ENCODE results near the gene LYZL4. TPM values are rescaled to one million over a fixed set of nuclear protein-coding genes. Genes with fewer than 3 reads are reported as not detected.

The LYZL4 gene
- total and polyA plus RNA-seq, 7 donors = not detected

DNA sequence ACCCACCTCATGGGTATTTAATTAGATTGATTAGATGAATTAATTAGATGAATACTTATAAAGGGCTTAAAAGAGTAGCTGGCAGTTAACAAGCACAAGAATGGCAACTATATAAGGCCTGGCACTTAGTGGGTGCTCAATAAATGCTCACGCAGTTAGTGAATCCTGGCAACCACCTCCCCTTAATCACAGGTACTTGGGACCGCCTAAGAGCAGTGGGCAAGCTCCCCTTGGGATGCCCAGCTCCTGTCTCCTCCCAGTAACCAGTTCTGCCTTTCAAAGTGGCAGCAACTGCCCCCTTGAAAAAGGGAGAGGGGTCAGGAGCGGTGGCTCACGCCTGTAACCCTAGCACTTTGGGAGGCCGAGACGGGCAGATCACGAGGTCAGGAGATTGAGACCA, 4.6 kb downstream of the LYZL4 start:
- no peaks in the 10 kb centered on the region for H3K36me3 ChIP-seq
- 94% methylated on average over 7 of the region's 7 CpGs for WGBS, 2 donors

DNA sequence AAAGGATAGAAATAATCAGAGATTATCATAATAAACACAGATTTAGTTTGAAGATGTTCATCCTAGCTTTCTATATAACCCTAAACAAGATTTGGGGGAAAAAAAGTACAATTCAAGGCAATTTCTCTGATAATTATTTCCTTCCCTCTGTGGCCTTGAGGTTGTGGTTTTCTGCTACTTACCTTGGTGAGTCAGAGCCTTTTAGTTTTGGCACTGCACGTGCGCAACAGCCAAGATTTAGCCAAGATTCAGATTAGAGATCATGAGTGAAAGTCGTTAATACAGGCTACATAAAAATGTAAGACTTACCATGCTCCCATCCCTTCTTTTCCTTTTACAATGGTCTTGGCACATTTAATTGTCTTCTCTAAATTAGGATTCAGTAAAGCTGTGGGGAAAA, 6.7 kb downstream of the LYZL4 start:
- no peak for TF ChIP-seq EP300 (IDR thresholded peaks at IDR 0.05)
- TF ChIP-seq, protein P1, sequence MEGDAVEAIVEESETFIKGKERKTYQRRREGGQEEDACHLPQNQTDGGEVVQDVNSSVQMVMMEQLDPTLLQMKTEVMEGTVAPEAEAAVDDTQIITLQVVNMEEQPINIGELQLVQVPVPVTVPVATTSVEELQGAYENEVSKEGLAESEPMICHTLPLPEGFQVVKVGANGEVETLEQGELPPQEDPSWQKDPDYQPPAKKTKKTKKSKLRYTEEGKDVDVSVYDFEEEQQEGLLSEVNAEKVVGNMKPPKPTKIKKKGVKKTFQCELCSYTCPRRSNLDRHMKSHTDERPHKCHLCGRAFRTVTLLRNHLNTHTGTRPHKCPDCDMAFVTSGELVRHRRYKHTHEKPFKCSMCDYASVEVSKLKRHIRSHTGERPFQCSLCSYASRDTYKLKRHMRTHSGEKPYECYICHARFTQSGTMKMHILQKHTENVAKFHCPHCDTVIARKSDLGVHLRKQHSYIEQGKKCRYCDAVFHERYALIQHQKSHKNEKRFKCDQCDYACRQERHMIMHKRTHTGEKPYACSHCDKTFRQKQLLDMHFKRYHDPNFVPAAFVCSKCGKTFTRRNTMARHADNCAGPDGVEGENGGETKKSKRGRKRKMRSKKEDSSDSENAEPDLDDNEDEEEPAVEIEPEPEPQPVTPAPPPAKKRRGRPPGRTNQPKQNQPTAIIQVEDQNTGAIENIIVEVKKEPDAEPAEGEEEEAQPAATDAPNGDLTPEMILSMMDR (IDR thresholded peaks at IDR 0.05) = no peak
- TF ChIP-seq POLR2AphosphoS5 (IDR thresholded peaks at IDR 0.05) = no peak
- no peak for TF ChIP-seq POLR2A (IDR thresholded peaks at IDR 0.05)
- Histone ChIP-seq H3K9me3 (no peaks in the 10 kb centered on the region), H3K27ac (no peak overlapping the region), H3K4me3 (no peak overlapping the region), H3K36me3 (no peaks in the 10 kb centered on the region), H3K4me1 (no peaks in the 10 kb centered on the region), H3K27me3 (no peaks in the 10 kb centered on the region)
- 55 to 73% methylated on average over 3 of the region's 3 CpGs for WGBS, 2 donors
- intact Hi-C loops (cut with DNase I) = no loop called here
- DNase-seq = no peak

More for the DNA sequence above, 4.6 kb downstream of the LYZL4 start:
- Histone ChIP-seq H3K4me3 (no peak overlapping the region), H3K9me3 (no peaks in the 10 kb centered on the region), H3K27me3 (no peaks in the 10 kb centered on the region), H3K27ac (no peak overlapping the region), H3K4me1 (no peaks in the 10 kb centered on the region)
- intact Hi-C loops (cut with DNase I) = no loop called here
- TF ChIP-seq, protein P1 (IDR thresholded peaks at IDR 0.05) = no peak
- TF ChIP-seq EP300 (IDR thresholded peaks at IDR 0.05) = no peak
- TF ChIP-seq POLR2A (IDR thresholded peaks at IDR 0.05) = no peak
- TF ChIP-seq POLR2AphosphoS5 (IDR thresholded peaks at IDR 0.05) = no peak
- no peak for DNase-seq

DNA sequence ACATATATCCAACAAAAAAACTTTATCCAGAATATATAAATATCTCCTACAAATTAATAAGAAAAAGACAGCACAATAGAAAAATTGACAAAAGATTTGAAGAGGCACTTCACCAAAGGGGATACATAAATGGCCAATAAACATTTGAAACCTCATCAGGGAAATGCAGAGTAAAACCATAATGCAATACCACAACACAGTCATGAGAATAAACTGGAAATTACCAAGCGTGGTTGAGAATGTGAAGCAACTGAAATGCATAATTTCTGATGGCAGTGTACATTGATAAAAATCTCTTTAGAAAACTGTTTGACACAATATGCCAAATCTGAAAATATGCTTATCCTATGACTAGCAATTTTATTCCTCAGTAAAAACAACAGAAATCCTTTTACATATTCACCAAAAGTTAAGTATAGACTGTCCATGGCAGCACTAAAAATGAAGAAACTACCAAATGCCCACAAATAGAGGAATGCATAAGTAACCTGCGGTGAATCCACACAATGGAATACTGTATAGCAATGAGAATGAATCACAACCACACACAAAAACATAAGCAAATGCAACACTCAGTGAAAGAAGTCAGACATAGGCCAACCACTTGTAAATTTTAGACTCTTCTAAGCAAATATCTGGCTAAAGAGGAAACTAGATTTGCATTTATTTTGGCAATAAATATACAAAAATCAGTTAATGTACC, 7.9 kb downstream of the LYZL4 start:
- H3K9me3 ChIP-seq = no peaks in the 10 kb centered on the region
- TF ChIP-seq, protein P1 (IDR thresholded peaks at IDR 0.05) = no peak
- TF ChIP-seq POLR2A (IDR thresholded peaks at IDR 0.05) (no peak), EP300 (IDR thresholded peaks at IDR 0.05) (no peak), POLR2AphosphoS5 (IDR thresholded peaks at IDR 0.05) (no peak)
- H3K4me3 ChIP-seq = no peak overlapping the region
- no peak overlapping the region for H3K27ac ChIP-seq
- intact Hi-C loops (cut with DNase I) = no loop called here
- DNase-seq = no peak
- no peaks in the 10 kb centered on the region for H3K27me3 ChIP-seq
- WGBS, 2 donors = 89 to 90% methylated on average over 2 of the region's 2 CpGs
- no peaks in the 10 kb centered on the region for H3K36me3 ChIP-seq
- no peaks in the 10 kb centered on the region for H3K4me1 ChIP-seq

DNA sequence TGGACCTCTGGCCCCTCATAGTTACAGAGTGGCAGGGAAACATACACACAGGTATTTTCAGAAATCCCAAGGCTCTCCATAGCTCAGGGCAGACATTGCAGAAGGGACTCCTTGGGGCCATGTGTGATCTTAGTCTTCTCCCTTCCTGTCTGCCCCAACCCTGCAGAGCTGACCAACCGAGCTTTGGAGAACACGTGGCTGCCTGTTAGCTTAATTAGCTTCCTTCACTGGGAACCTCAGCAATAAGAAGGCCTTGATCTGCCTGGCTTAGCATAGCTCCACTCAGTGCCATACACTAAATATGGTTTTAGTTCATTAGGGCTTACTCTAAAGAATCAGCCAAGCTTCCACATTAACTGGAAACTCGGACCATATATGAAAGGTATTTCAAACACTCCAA, 12.3 kb downstream of the LYZL4 start:
- Histone ChIP-seq H3K27ac (no peak overlapping the region), H3K4me1 (no peaks in the 10 kb centered on the region), H3K9me3 (no peaks in the 10 kb centered on the region), H3K27me3 (no peaks in the 10 kb centered on the region), H3K36me3 (no peaks in the 10 kb centered on the region), H3K4me3 (no peak overlapping the region)
- TF ChIP-seq POLR2A (IDR thresholded peaks at IDR 0.05) (no peak), POLR2AphosphoS5 (IDR thresholded peaks at IDR 0.05) (no peak), EP300 (IDR thresholded peaks at IDR 0.05) (no peak)
- TF ChIP-seq, protein P1 (IDR thresholded peaks at IDR 0.05) = no peak
- intact Hi-C loops (cut with DNase I) = no loop called here
- DNase-seq = no peak
- 66 to 72% methylated on average over 3 of the region's 3 CpGs for WGBS, 2 donors

DNA sequence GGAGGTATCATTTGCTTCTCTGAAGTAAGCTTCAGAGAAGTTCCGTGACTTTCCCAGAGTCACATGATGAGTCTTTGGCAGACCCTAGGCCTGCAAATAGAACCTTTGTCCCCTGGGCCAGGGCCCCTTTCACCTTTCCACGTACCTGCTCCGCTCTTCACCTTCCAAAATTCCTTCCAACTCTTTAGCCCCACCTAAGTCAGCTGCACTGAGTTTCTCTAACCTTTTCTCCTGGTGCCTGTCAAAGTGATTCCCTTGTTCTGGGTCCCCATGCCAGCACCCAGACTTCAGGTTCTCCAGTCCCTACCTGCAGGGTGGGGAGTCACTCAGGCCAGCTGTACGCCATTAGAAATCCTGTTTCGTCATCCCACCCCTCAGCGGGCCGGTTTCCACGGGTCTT, 12.8 kb downstream of the LYZL4 start:
- no peaks in the 10 kb centered on the region for H3K36me3 ChIP-seq
- intact Hi-C loops (cut with DNase I) = no loop called here
- no peaks in the 10 kb centered on the region for H3K4me1 ChIP-seq
- H3K9me3 ChIP-seq = no peaks in the 10 kb centered on the region
- DNase-seq = no peak
- H3K27me3 ChIP-seq = no peaks in the 10 kb centered on the region
- WGBS, 2 donors = 82 to 88% methylated on average over 8 of the region's 8 CpGs
- no peak overlapping the region for H3K4me3 ChIP-seq
- no peak overlapping the region for H3K27ac ChIP-seq
- TF ChIP-seq POLR2AphosphoS5 (IDR thresholded peaks at IDR 0.05) (no peak), POLR2A (IDR thresholded peaks at IDR 0.05) (no peak)
